ENCODE measurements around the gene DLGAP1. TPM values are rescaled to one million over a fixed set of nuclear protein-coding genes. Genes with fewer than 3 reads are reported as not detected.

Gene DLGAP1
- total and polyA plus RNA-seq, 10 of the 15 experiments (the other 5 are each of a cell fraction or from before 2014, with no cell fraction given), result 0.23 to 27.6 (median 1.9) TPM

GRCh38 chr18:4093676-4094075 lies 361.4 kb downstream of the DLGAP1 start (continued):
- no peak for TF ChIP-seq E2F4 (IDR thresholded peaks at IDR 0.05; ENCODE audit: low read depth, low read length)
- TF ChIP-seq USF2 (IDR thresholded peaks at IDR 0.05; ENCODE audit: borderline replicate concordance, low read depth, low read length), result no peak
- TF ChIP-seq KDM1A (IDR thresholded peaks at IDR 0.05; ENCODE audit: borderline replicate concordance), result no peak
- no peak for TF ChIP-seq CTCF (IDR thresholded peaks at IDR 0.05 in 2 of 3, conservative IDR thresholded peaks at IDR 0.05 in 1 of 3; ENCODE audit: control insufficient read depth in 2 of 3, extremely low read depth in 1 of 3, insufficient read depth in 1 of 3, low read depth in 3 of 3, low read length in 3 of 3)
- TF ChIP-seq POLR2A (IDR thresholded peaks at IDR 0.05; ENCODE audit: low read depth, low read length), result no peak

- DNase-seq (ENCODE audit: low read depth, low spot score) (no peak), ATAC-seq (peak; percentile 56), FAIRE-seq (no peak)
- WGBS (ENCODE audit: insufficient coverage, insufficient replicate concordance, low lambda C conversion rate, missing lambda C conversion rate), result 8% methylated on average over 3 of the region's 3 CpGs
- H2AFZ ChIP-seq (ENCODE audit: control insufficient read depth, low read depth, low read length), result no peak overlapping the region
- H3K9me3 ChIP-seq (replicated peaks; ENCODE audit: control insufficient read depth, insufficient read depth, low read length), result no peaks in the 10 kb centered on the region; the same call in 2 of the 3 replicates
- ChIA-PET POLR2A (interaction anchor here (0.6 to 1.2 kb wide), 2 partner anchors 9 to 223 kb away, joined by 4 read pairs; no protein-coding TSS in a partner anchor), RAD21 (ENCODE audit: unreplicated experiment) (no interaction called here), CTCF (no interaction called here), SMC1A (ENCODE audit: uncharacterized antibody, unreplicated experiment) (interaction anchor here (1.0 to 5.2 kb wide), 5 partner anchors 7 to 22 kb away, joined by 3 to 28 read pairs (median 5); no protein-coding TSS in a partner anchor)
- no peaks in the 10 kb centered on the region for H4K20me1 ChIP-seq (ENCODE audit: control insufficient read depth, insufficient read depth)
- intact Hi-C loops (cut with micrococcal nuclease; ENCODE audit: unreplicated experiment) (no loop called here), in situ Hi-C loops (cut with MboI) (no loop called here)
- H3K79me2 ChIP-seq (ENCODE audit: control insufficient read depth, insufficient read depth, low read length), result no peaks in the 10 kb centered on the region
- H3K4me2 ChIP-seq (ENCODE audit: control insufficient read depth, insufficient read depth), result no peak overlapping the region
- no peak overlapping the region for H3K9ac ChIP-seq (ENCODE audit: control insufficient read depth, insufficient read depth, low read length)
- no peak overlapping the region for H3K27ac ChIP-seq (ENCODE audit: control insufficient read depth, insufficient read depth)
- H3K27me3 ChIP-seq (replicated peaks in 1 of 2; ENCODE audit: control insufficient read depth in 2 of 2, insufficient read depth in 2 of 2, low read length in 1 of 2), result no peaks in the 10 kb centered on the region
- no peak overlapping the region for H3K4me3 ChIP-seq
- H3K4me1 ChIP-seq (ENCODE audit: control insufficient read depth, insufficient read depth, low read length), result no peaks in the 10 kb centered on the region
- H3K36me3 ChIP-seq (ENCODE audit: control insufficient read depth in 2 of 2, insufficient read depth in 2 of 2, low read length in 1 of 2), result no peaks in the 10 kb centered on the region
- BruUV-seq (replicated peaks), result no TSS peak
- TF ChIP-seq NR2C2 (IDR thresholded peaks at IDR 0.05; ENCODE audit: borderline replicate concordance, control insufficient read depth, insufficient read length, low read depth) (no peak), IKZF2 (IDR thresholded peaks at IDR 0.05) (no peak), ZNF687 (IDR thresholded peaks at IDR 0.05) (no peak), ATF7 (IDR thresholded peaks at IDR 0.05; ENCODE audit: low read depth) (no peak), RELB (IDR thresholded peaks at IDR 0.05; ENCODE audit: low read depth) (no peak), PBX3 (IDR thresholded peaks at IDR 0.05; ENCODE audit: insufficient replicate concordance, low read depth, low read length) (no peak)
Measured at GRCh38 chr18:4084382-4084900, 370.7 kb downstream of the DLGAP1 start.
